Suppressor macrophage treated with lipopolysaccharide for 1 hour (primary cell): ENCODE results near the gene VSIG10L2.

Experiments used
- DNase-seq, 3 donors: peaks; one replicate each; pipeline ENCODE4 v3.0.0-alpha.2; 2020 to 2022

Gene VSIG10L2

GRCh38 chr11:125930076-125930450 lies 15.8 kb upstream of the VSIG10L2 start:
- DNase-seq: no peak

- no peak for DNase-seq
These were observed 14.7 kb upstream of the VSIG10L2 start for GRCh38 chr11:125931116-125931515.

GRCh38 chr11:125931668-125932067 lies 14.2 kb upstream of the VSIG10L2 start:
- DNase-seq: no peak

DNA sequence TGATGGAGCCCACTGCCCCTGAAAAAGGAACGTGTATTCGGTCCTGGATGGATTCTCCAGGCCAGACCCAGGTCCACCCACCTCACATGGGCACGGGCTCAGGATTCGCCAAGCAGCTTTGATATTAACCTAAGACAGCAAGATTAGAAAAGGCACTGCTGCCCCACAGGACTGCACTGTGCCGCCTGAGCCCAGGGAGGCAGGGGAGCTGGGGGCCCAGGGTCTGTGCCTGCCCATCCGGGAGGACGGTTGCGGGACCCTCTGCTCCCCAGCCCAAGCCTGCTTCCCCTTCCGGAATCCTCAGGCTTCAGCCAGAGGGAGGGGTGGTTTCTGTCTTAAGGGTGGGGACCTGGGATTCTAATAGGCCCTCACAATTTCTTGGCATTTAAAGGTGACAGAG lies 13.5 kb upstream of the VSIG10L2 start:
- no peak for DNase-seq

DNA sequence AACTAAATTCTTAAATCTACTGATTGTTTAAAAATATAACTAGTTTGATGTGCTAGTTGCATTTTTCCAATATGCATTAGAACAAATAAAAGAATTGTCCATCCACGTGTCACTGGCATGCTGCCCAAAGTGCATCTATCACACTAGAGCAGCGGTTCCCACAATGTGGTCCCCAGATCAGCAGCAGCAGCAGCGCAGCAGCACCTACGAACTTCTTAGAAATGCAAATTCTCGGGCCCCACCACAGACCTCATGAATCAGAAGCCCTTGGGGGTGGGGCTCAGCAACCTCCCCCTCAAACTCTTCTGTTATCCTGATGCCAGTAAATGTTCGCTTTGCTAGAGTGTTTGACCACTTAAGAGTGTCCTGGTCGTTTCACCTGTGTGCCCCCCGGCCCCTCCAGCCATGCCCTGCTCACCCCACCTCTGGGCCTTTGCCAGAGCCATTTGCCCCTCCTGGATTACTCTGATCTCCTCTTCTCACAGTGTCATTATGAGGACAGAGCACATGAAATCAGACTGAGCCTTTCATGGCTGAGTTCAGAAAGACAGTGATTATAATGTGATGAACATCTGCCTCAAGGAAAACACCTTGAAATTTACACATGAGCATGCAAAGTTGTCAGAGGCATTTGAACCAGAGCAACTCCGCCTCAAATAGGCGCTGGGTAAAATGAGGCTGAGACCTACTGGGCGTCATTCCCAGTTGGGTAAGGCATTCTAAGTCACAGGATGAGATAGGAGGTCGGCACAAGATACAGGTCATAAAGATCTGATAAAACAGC lies 12.6 kb upstream of the VSIG10L2 start:
- DNase-seq: no peak

DNA sequence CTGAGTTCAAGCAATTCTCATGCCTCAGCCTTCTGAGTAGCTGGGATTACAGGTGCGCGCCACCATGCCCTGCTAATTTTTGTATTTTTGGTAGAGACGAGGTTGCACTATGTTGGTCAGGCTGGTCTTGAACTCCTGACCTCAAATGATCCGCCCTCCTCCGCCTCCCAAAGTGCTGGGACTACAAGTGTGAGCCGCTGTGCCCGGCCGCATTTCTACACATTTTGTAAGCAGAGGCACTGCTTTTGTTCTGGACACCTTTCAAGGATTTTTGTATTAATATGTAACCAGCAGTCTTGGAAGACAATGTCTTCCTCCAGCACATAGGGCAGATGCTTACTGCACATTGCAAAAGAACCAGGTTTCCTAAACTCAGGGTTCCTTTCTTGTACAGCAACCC lies 11.4 kb upstream of the VSIG10L2 start:
- no peak for DNase-seq

DNA sequence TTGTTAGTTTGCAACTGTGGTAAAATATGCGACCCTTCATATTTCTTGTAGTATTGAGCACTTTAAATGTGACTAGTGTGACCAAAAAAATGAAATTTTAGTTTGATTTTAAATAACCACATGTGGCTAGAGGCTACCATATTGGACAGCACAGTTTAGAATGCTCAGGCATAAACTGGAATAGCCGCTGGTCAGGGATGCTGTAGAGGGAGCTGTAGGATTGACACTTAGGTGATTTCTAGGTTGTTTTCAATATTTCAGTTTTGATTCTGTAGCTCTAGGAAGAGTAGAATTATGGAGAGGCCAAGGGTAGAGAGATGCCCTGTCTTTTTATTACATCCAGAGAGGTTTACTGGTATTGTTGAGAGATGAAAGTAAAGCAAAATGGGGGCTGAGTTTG lies 10.8 kb upstream of the VSIG10L2 start:
- no peak for DNase-seq

DNA sequence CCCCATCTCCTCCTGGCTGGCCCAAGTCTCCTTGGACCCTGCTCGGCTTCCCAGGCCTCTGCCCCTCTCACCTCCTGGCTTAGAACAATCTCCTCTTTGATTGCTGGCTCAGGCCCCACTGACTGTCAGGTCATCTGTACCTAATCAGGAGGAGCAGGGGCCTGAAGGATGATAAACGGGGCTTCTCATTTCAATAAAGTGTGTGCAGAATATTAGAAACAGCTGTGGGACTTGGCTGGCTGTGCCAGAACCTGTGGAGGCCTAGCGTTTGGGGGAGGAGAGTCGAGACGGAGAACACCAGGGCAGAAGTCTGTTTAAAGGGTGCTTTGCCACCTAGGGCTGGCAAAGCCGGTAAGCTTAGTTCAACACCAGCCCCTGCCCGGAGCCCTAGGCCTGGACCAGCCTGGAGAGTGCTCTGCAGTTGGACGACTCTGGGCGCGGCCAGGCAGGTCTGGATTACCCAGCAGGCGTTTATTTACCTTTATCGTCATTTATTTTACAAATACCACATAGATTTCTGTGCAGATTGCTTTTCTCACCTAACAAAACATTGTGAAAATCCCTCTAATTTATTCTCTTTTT lies 10.1 kb upstream of the VSIG10L2 start:
- DNase-seq: no peak

DNA sequence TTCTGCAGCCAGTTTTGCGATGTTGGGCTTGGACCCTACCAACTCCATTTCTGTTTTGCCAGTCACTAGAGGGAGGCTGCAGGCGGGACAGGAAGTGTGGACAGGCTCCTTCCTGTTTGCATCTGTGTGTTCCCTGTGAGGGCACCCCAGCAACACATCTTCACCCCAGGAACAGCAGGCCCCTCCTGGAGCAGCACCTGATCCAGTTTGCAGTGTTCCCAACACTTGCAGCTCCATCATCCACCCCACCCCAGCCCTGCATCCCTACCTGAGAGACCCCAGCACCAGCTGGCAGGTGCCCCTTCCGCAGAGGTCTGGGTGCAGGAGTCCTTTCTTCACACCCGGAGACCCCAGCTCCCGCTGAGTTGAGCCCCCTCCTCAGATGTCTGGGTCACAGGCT lies 7.4 kb upstream of the VSIG10L2 start:
- DNase-seq: no peak

GRCh38 chr11:125939081-125939521 lies 6.7 kb upstream of the VSIG10L2 start:
- no peak for DNase-seq

- DNase-seq: no peak
These were observed 5.7 kb upstream of the VSIG10L2 start for GRCh38 chr11:125940145-125940544.

DNA sequence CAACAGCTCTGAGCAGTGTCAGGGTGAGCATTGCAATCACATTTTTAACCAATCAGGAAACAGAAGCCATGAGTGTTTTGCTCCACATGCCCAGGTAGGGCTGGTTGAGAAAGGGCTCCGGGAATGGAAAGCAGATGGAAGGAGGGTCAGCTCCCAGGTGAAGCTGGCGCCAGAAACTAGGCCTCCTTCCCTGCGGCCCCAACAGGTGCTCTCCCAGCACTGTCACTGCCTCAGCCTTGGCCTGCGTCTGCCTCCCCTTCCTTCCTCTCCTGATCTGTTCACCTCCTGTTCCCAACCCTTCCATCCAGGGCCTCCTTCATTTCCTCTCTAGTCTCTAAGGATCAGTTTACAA lies 4.6 kb upstream of the VSIG10L2 start:
- DNase-seq: no peak

DNA sequence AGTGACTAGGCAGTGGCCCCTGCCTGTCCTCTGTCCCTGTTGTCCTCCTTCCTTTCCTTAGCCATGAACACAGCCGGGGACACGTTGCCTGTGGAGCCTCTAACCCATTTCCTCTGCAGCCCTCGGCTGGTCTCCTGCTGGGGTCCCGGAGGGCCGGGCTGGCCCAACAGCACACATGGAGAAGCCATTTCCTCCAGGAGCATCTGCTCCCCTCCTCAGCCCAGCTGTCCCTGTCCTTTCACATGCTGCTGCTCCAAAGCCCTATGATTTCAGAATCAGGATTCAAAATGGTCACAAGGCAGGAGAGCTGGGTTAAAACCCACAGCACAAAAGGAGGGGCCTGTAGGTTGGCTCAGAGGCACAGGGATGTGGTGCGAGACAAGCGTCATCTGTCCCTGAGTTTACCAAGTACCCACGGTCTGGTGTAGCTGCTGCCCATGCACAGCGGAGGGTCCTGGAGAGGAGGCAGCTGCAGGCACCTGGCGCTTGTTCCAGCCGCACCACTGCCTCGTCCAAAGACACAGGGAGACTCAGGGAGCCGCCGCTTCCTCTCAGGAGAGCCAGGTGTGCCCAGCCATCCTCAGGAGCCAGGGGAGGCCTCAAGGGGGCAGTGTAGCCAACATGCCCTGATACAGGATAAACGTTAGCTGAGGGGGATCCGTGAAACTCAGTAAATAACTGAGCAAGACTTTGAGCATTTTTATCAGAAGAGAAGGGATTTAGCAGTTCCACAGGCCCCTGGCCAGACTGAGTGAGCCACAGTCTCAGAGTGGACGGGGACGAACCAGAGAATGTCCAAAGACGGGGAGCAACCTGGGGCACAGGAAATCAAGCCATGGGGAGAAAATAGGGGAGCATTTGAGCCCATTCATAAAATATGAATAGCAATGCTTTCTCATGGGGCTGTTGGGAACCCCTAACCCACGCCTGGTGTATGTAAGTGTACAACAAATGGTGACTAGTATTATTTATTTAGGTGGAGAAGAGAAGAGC lies 3.9 kb upstream of the VSIG10L2 start:
- peak in 2 of 3 donors; percentile 5 to 26 for DNase-seq

GRCh38 chr11:125942771-125943428 lies 2.9 kb upstream of the VSIG10L2 start:
- no peak for DNase-seq

DNA sequence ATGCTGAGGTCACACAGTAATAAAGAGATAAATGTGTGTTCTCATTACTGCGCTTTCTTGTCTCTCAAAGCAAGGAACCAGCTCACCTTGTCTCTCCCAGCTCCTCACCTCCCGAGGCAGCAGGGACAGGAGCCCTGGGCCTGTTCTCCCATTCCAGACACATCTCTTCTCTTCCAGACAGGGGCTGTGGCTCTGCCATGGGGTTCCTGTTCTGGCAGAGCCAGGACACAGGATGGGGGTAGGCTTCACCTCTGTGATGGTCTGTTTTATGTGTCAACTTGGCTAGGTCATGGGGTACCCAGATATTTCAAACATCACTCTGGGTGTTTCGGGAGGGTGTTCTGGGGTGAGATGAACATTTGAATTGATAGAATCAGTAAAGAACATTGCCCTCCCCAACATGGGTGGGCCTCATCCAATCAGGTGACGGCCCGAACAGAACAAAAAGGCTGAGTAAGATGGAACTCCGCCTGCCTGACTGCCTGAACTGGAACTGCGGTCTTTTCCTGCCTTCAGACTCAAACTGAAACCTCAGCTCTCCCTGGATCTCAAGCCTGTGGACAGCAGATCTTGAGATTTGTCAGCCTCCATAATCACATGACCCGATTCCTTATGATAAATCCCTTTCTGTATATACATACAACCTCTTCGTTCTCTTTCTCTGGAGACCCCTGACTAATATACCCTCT lies 2.0 kb upstream of the VSIG10L2 start:
- no peak for DNase-seq

DNA sequence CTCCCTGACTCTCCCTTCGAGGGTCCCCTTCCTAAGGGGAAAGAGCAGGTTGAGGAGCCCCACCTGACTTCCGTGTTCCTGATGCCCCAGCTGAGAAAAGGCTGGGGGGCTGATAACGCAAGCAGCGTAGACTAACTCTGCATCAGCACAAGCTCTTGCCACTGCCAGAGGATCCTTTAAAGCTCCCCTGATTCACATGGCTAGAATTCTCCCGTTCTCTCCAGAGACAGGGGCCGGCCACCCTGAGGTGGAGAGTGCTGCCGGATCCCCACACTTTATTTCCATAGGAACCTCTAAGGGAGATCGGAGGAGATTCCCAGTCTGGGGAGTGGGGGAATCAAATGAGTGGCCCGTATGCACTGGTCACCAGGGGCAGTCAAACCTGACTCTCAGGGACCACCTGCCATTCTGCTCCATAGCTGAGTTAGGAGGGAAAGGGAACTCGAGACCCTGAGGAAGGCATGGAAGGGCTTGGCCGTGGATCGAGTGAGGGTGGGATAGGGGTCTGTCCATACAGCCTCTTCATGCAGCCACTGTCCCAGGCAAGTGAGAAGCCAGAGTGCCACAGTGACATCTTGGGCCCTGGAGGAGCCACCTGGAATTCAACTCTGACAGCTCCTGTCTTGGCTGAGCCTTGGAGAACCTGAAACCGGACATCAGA lies 1.4 kb upstream of the VSIG10L2 start:
- DNase-seq: no peak

- no peak for DNase-seq
These were observed 640 bp upstream of the VSIG10L2 start for GRCh38 chr11:125945011-125945796.

- no peak for DNase-seq
These were observed 1.0 kb downstream of the VSIG10L2 start for GRCh38 chr11:125946712-125947418.

DNA sequence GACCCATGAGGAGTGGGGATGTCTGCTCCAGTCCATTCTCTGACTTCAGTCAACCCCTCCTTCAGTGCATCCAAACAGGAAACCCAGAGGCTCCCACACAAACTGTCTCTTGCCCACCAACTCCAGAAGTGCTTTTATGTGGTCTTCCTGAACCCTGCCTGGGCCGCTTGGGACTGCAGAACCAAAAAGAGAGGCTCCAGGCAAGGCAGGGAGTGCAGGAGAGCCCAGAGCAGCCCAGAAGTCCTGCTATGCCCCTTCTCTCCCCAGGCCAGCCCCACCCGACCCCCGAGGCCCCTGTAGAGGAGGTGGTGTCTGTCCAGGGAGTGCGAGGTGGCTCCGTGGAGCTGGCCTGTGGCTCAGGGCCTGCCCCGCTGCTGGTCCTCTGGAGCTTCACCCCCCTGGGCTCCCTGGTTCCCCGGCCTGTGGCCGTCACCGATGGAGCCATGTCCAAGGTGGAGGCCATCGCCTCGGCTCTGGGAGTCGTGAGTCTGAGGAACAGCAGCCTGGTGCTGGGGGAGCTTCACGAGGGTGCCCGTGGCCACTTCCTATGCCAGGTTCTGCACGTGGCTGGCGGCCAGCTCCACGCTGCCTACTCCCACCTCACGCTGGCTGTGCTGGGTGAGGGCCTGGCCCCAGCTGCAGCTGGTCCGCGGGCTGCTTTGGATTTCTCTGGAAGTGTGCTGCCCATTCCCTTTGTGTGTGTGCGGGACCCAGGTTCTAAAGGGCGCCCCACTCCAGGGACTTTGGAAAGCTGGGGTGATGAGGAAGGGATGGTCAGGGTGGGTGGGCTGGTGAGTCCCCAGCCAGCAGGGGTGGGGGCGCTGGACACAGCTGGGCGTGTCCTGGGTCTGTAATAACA lies 1.8 kb downstream of the VSIG10L2 start:
- DNase-seq: no peak
